GM18951 (cell line): ENCODE results near the gene TOR2A.
A peak's percentile ranks its signal among the peaks of the same experiment; 100 is the strongest.

Source experiments
- POLR2A ChIP-seq: IDR thresholded peaks from 4 replicates; pipeline ENCODE4 v1.6.1; 2011; ENCODE audit warnings: mild to moderate bottlenecking; ENCODE audit not compliant: insufficient read length, insufficient read depth; ENCODE audit errors: extremely low read depth
- in situ Hi-C: fragments of 300-500 bp; cut with MboI; formaldehyde crosslinking; loops from one replicate; pipeline ENCODE4 v1.12.0; 2022; ENCODE audit warnings: low sequenced_read_pairs, mixed read lengths, inconsistent platforms; ENCODE audit not compliant: unreplicated experiment

Gene TOR2A

DNA sequence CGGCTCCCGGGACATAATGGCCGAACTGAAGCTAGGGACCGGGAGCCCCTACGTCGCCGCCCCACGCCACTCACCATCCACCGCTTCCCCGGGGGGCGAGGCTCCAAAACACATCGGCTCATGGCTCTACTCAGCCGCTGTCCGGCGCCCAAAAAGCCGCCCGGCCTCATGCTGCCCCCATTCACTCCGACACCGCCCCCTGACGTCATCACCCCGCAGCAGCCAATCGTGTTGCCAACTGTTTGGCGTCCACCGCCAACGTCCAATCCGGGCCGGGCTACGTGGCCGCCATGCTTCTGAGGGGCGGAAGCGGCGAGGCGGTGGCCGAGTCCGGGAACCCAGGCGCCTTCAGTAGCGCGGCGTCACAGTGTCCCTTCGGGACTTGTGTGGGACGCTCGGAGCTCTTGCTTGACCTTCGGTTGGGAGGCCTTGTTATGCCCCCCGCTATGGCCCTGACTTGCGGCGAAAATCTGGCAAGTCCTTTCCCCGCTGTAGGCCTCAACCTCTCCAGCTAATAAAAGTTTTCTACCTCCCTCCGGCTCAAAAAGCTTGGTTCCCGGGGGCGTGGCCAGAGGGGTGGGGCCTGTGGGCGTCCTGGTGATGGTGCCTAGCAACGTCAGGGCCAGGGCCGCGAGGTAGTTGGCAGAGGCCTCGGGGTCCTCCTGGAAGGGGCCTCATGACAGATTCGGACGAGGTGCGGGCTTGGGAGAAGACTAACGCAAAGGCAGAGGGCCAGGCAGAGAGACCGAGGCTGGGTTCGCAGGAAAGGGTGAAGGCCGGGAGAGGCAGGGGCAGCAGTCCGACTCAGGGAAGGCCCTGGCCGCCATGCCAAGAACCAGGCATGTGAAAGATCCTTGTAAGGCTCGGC lies 19.4 kb downstream of the TOR2A start, which contains the start of the genes PTRH1 and TTC16:
Gene PTRH1, minus strand, starts transcription at position 194 of the 868 bp plus-strand sequence. Its CDS starts 24 bp downstream, at position 170.
Gene TTC16, plus strand, starts transcription at position 610 of the 868 bp plus-strand sequence. Its CDS starts 67 bp downstream, at position 677.
- in situ Hi-C loops = no loop called here
- TF ChIP-seq POLR2A = peak; percentile 56

DNA sequence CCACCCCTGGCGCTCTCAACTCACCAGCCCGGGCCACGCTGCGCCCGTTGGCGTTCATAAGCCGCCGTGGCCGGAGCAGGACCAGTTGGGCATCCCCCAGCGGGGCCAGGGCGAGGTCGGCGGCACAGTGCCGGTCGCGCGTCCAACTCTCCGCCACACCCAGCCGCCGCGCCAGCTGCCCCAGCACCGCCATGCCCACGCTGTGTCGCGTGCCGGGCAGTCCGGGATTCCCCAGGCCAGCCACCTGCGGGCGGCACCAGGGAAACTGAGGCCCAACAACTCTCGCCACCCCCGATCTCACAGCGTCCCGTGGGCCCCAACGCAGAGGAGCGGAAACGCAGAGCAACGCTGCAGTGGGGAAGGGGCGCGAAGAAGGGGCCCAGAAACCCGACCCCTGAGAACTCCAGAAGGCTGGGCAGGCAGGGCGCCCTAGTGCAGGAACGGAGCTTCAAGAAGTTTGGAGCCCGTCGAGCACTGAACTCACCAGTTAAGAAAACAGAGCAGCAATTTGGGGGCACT lies 20.1 kb downstream of the TOR2A start:
- TF ChIP-seq POLR2A = no peak

DNA sequence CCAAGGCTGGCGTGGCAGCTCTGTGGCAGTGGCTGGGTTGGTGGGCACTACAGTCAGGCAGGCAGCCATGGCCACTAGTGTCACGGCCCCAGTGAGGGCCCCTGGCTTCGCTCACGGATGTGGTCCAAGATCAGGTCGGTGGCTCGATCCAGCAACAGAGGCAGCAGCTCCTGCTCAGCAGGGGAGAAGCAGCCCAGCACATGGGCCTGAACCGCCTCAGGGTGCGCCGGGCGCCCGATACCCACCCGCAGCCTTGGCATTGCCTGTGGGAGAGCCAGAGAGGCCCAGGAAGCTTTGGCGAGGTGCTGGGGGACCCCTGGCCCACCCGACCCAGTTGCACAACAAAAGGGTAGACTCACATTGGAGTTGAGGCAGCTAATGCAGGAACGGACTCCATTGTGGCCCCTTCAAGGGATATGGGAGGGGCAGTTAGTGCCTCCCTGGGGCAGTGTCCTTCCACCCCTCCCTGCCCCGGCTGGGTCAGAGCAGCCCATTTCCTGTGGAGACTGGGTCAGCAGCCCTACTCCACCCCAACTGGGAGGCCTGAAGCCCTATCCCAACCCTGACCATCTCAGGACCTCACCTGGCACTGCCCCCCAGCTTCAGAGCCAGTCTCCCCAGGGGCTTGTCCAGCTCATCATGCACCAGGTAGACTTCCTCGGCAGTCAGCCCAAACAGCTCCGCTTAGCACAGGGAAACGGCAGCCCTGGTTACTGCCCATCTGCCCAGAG lies 20.9 kb downstream of the TOR2A start:
- no peak for TF ChIP-seq POLR2A
- in situ Hi-C loops = no loop called here

More for the DNA sequence above, 20.1 kb downstream of the TOR2A start:
- in situ Hi-C loops = no loop called here

GRCh38 chr9:127712867-127713266 lies 22.2 kb downstream of the TOR2A start:
- TF ChIP-seq POLR2A = no peak
- in situ Hi-C loops = no loop called here

GRCh38 chr9:127712371-127712770 lies 22.7 kb downstream of the TOR2A start:
- in situ Hi-C loops = no loop called here
- no peak for TF ChIP-seq POLR2A

GRCh38 chr9:127711831-127712274 lies 23.2 kb downstream of the TOR2A start:
- in situ Hi-C loops = no loop called here
- TF ChIP-seq POLR2A = no peak

DNA sequence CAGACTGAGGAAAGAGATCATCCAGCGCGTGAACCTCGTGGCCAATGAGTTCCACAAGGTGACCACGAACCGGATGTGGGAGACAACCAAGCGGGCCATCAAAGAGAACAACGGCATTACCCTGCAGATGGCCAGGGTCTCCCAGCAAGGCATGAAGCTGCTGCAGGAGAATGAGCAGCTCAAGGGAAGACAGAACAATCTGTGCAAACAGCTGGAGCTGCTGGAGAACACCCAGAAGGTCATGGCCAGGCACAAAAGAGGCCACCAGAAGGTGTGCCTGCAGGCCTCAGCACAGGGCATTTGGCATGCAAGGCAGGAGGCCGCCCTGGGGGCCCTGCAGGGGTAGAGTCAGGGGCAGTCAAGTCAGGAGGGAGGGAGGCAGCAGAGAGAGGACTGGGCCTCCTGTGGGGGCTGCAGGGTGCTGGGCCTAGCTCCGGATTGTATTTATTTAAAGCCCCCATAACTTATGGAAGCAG lies 23.8 kb downstream of the TOR2A start:
- in situ Hi-C loops = no loop called here

GRCh38 chr9:127710204-127710783 lies 24.8 kb downstream of the TOR2A start:
- in situ Hi-C loops = no loop called here
- TF ChIP-seq POLR2A = no peak

More for the DNA sequence above, 23.8 kb downstream of the TOR2A start:
- TF ChIP-seq POLR2A = no peak

DNA sequence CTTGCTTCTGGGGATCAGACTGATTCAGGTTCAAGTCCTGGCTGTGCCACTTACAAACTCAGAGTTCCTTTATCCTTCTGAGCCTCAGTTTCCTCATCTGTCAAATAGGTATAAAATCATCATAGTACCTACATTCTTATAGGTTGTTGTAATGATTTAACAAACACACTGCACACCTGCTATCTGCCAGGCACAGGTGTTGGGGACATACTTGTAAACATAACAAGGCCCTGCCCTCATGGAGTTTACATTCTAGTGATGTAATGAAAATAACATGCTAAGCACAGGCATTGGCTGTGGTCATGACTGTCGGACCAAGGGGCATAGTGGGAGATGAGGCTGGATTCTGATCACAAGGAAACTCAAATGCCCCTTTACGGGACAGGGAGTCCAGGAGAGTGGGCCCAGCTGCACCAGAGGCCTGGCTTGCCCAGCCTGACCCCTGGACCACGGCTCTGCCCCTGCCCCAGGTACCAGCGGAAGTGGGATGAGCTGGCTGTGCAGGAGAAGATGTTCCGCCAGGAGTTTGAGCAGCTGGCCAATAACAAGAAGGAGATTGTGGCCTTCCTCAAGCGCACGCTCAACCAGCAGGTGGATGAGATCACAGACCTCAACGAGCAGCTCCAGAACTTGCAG lies 26.0 kb downstream of the TOR2A start:
- TF ChIP-seq POLR2A = no peak
- in situ Hi-C loops = no loop called here

- in situ Hi-C loops = no loop called here
- TF ChIP-seq POLR2A = no peak
Observed at GRCh38 chr9:127707766-127708165, 27.3 kb downstream of the TOR2A start.

DNA sequence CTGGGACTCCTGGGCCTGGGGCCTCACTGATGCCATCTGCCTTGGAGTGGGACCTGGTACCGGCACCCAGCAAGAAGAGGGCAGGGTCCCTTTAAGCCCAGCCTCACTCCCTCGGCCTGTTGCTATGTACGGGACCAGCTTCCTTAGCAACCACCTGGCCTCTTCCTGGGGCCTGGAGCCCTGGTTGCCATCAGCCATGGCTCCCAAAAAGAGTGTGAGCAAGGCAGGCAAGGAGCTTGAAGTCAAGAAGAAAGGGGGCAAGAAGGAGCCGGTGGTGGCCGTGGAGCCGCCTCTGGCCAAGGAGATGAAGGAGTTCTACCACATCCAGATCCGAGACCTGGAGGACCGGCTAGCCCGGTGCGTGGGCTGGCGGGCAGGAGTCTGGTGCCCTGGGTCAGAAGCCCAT lies 28.3 kb downstream of the TOR2A start, which contains the start of gene CFAP157:
Gene CFAP157, plus strand, starts transcription at position 153 of the 406 bp plus-strand sequence. Its CDS starts 44 bp downstream, at position 197.
- no peak for TF ChIP-seq POLR2A
- in situ Hi-C loops = no loop called here
